ENCODE data around the gene OSBPL3.

GRCh38 chr7:24883622-24884013 lies 96.4 kb downstream of the OSBPL3 start:
- TF ChIP-seq CTCF (IDR thresholded peaks at IDR 0.05) (no peak), SIN3A (IDR thresholded peaks at IDR 0.05; ENCODE audit: borderline replicate concordance, insufficient read depth, low read depth, low read length) (no peak), POLR2AphosphoS5 (IDR thresholded peaks at IDR 0.05; ENCODE audit: low read depth, low read length) (no peak), TCF7L2 (IDR thresholded peaks at IDR 0.05; ENCODE audit: low read depth, low read length) (no peak)
- TF ChIP-seq, protein P1, sequence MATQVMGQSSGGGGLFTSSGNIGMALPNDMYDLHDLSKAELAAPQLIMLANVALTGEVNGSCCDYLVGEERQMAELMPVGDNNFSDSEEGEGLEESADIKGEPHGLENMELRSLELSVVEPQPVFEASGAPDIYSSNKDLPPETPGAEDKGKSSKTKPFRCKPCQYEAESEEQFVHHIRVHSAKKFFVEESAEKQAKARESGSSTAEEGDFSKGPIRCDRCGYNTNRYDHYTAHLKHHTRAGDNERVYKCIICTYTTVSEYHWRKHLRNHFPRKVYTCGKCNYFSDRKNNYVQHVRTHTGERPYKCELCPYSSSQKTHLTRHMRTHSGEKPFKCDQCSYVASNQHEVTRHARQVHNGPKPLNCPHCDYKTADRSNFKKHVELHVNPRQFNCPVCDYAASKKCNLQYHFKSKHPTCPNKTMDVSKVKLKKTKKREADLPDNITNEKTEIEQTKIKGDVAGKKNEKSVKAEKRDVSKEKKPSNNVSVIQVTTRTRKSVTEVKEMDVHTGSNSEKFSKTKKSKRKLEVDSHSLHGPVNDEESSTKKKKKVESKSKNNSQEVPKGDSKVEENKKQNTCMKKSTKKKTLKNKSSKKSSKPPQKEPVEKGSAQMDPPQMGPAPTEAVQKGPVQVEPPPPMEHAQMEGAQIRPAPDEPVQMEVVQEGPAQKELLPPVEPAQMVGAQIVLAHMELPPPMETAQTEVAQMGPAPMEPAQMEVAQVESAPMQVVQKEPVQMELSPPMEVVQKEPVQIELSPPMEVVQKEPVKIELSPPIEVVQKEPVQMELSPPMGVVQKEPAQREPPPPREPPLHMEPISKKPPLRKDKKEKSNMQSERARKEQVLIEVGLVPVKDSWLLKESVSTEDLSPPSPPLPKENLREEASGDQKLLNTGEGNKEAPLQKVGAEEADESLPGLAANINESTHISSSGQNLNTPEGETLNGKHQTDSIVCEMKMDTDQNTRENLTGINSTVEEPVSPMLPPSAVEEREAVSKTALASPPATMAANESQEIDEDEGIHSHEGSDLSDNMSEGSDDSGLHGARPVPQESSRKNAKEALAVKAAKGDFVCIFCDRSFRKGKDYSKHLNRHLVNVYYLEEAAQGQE (IDR thresholded peaks at IDR 0.05; ENCODE audit: insufficient read depth in 1 of 2, low read depth in 2 of 2, low read length in 1 of 2): no peak

All from Panc1 (cell line).